GM06990 (cell line): ENCODE results near the gene ESRRA.

Source experiments
- DNase-seq: peaks from one replicate; pipeline ENCODE4 v3.0.0-alpha.2; 2011; ENCODE audit not compliant: insufficient read length; ENCODE audit errors: extremely low read depth
- H3K27me3 ChIP-seq: replicated peaks from 2 replicates; pipeline ENCODE4 v1.6.0; 2011; ENCODE audit warnings: low read length; ENCODE audit not compliant: control insufficient read depth, insufficient read depth
- H3K36me3 ChIP-seq: 2 replicates; pipeline ENCODE4 v1.5.1; 2011; ENCODE audit warnings: low read length; ENCODE audit not compliant: control insufficient read depth, insufficient read depth
- H3K4me3 ChIP-seq: replicated peaks from 2 replicates; pipeline ENCODE4 v1.5.1; 2011; ENCODE audit warnings: low read depth, mild to moderate bottlenecking, control low read depth, low read length
- TF ChIP-seq, protein P1 (sequence below): IDR thresholded peaks from 2 replicates; pipeline ENCODE4 v1.5.1; 2011; ENCODE audit warnings: low read length, control low read depth, mild to moderate bottlenecking, inconsistent platforms; ENCODE audit not compliant: insufficient read depth, poor library complexity, severe bottlenecking

ESRRA gene

DNA sequence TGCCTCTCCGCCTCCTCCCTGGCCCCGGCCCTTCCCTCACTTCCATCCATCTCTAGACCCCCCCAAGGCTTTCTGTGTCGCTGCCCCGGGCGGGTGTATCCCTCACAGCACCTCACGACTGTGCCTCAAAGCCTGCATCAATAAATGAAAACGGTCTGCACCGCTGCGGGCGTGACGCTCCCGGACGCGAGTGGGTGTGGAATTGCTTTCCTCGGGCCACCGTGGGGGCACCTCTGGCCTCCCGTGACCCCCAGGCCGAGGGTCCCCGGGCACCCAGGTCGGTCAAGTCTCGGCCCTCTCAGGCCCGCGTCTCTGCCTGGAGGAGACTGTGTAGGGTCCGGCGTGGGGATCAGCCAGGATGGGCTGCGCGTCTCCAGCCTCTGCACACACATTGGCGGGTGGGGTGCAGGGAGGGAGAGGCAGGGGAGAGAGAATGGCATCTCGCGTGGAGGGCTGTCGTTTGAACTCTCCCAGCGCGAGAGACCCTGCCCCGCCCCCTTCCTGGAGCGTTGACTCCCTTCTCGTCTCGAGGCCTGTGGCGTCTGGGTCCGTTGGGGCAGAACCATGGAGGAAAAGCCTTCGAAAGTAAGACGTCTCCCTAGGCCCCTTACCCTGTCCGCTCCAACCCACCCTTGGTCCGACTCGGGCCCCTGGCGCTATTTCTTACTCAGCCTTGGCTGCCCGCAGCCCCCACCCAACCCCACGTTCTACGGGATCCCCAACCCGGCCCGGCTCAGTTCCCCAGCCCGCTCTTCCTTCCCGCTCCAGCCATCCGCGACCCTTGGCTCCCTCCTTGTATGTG lies 5.3 kb upstream of the ESRRA start, which contains the start of gene CATSPERZ:
Gene CATSPERZ (plus strand): TSS at position 512 of the 802 bp plus-strand sequence. CDS start 53 bp downstream, at position 565.
- peak; percentile 9 for DNase-seq
- Histone ChIP-seq H3K4me3 (peak within 1 kb of the TSS; percentile 25), H3K27me3 (peaks cover 3% of the 10 kb centered on the region), H3K36me3 (no peaks in the 10 kb centered on the region)
- TF ChIP-seq, protein P1, sequence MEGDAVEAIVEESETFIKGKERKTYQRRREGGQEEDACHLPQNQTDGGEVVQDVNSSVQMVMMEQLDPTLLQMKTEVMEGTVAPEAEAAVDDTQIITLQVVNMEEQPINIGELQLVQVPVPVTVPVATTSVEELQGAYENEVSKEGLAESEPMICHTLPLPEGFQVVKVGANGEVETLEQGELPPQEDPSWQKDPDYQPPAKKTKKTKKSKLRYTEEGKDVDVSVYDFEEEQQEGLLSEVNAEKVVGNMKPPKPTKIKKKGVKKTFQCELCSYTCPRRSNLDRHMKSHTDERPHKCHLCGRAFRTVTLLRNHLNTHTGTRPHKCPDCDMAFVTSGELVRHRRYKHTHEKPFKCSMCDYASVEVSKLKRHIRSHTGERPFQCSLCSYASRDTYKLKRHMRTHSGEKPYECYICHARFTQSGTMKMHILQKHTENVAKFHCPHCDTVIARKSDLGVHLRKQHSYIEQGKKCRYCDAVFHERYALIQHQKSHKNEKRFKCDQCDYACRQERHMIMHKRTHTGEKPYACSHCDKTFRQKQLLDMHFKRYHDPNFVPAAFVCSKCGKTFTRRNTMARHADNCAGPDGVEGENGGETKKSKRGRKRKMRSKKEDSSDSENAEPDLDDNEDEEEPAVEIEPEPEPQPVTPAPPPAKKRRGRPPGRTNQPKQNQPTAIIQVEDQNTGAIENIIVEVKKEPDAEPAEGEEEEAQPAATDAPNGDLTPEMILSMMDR, result peak; percentile 21

DNA sequence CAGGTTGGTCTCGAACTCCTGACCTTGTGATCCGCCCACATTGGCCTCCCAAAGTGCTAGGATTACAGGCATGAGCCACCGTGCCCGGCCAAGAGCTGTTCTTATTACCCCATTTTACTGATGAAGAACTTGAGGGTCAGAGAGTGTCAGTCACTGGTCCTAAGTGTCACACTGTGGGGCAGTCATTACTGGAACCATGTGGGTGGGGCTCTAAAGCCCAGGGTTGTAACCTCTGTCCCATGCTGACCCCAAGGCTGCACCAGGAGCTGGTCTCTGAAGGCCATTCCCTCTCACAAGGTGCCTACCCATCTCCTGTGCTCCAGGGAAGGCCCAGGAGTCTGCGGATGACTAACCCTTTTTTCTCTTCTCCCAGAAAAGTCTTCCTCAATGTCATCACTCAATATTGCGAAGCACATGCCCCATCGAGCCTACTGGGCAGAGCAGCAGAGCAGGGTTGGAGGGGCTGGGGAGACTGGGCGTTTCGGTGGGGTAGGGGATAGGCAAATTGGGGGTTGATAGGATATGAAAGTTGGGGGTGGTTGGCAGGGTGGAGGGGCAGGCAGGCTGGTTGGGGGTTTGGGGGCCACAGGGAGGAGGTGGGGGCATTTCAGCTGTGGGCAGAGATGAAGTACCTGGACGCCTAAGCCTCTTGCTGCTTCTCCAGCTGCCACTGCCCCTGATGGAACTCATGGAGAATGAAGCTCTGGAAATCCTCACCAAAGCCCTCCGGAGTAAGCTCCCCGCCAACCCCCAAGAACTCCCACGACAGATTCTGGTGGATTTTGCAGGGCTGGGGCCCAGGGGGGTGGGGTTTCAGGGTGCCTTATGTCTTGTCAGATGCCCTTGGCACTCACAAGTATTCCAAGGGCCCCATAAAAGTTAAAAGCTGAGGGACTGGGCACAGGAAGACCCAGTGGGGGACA lies 2.0 kb upstream of the ESRRA start:
- H3K36me3 ChIP-seq, result peaks cover 3% of the 10 kb centered on the region
- DNase-seq, result no peak
- no peaks in the 10 kb centered on the region; the same call in none of the 2 replicates for H3K27me3 ChIP-seq
- peak overlapping the region; percentile 80 for H3K4me3 ChIP-seq
- TF ChIP-seq, protein P1, result no peak

DNA sequence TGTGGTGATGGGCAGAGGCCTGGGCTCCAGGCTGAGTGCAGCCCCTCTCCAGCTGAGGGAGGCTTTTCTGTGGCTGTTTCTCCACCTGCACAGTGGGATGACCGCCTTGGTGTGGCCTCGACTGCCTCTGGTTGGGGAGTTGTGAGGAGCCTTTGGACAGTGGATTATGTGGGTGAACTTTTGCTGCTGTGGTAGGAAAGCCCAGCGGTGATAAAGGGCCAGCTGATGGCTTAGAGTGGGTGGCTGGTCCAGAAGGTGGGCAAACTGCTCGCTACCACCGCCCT lies 1.4 kb upstream of the ESRRA start:
- peaks cover 3% of the 10 kb centered on the region for H3K36me3 ChIP-seq
- DNase-seq, result no peak
- TF ChIP-seq, protein P1, result no peak
- H3K4me3 ChIP-seq, result peak overlapping the region; percentile 80
- no peaks in the 10 kb centered on the region; the same call in 1 of the 2 replicates for H3K27me3 ChIP-seq

DNA sequence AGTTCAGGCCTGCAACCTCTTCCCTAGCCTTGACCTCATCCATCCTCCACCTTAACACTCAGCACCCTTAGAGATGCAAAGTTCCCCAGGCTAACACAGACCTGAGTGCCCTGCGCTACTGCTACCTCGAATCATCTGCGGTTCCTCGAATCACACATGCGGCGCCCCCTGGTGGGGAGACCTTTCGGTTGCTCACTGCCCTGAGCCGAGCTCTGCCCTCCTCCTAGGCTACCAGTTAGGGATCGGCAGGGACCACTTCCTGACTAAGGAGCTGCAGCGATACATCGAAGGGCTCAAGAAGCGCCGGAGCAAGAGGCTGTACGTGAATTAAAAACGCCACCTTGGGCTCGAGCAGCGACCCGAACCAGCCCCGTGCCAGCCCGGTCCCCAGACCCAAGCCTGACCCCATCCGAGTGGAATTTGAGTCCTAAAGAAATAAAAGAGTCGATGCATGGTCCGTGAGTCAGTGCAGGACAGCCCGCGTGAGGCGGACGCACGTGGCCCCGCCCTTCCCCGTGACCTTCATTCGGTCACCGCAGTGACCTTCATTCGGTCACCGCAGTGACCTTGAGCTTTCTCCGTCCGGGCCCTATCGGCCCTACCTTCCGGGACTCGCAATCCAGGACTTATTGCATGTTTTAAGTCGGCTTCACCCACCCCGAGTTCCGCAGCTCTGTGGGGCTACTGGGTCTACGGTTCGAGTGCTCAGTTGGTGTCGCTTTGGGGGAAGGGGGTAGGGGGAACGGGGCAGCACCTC lies 830 bp upstream of the ESRRA start:
- Histone ChIP-seq H3K4me3 (peak overlapping the region; percentile 80), H3K27me3 (no peaks in the 10 kb centered on the region; the same call in 1 of the 2 replicates), H3K36me3 (peaks cover 3% of the 10 kb centered on the region)
- TF ChIP-seq, protein P1, result peak; percentile 93
- peak; percentile 87 for DNase-seq

DNA sequence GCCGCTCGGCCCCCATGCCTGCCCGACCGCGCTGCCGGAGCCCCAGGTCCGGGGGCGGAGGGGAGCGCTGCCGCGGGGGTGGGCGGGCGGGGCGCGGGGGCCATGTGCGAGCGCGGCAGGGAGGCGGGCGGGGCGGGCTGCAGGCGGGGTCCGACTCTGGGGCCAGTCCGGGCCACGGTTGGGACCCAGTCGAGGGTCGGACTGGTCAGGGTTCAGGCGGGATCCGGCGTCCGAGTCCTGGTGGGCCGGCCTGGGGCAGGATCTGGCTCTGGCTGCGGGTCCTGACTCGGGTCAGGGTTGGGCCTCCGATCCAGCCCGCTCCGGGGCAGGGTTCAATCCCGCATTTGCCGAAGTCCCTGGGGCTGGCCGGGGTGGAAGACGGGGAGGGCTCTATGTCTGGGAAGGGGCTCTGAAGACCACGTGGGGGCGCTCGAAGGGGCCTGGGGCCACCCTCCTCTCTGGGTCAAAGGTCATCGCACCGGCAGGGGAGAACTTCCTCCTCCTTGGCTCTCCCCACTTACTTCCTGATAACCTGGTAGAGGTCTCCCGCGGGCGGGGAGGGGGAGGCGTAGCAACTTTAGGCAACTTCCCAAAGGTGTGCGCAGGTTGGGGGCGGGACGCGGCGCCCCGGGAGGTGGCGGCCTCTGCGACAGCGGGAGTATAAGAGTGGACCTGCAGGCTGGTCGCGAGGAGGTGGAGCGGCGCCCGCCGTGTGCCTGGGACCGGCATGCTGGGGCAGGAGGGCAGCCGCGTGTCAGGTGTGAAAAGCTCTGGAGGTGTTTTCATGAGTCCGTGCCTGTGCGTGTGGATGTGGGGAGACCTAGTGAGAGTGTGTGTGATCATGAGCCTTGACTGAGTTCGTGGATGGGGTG lies 603 bp downstream of the ESRRA start:
- TF ChIP-seq, protein P1, result peak; percentile 72
- peak; percentile 77 for DNase-seq
- peaks cover 3% of the 10 kb centered on the region for H3K36me3 ChIP-seq

More for the DNA sequence above, 603 bp downstream of the ESRRA start:
- peak overlapping the region; percentile 83 for H3K4me3 ChIP-seq
- H3K27me3 ChIP-seq, result no peaks in the 10 kb centered on the region
